C4-2B (cell line): ENCODE measurements around the gene ARRDC3.
"Not testable (repeated sequence)": the region's sequence is repeated elsewhere in the genome, so short reads cannot be mapped to it uniquely, and the experiment has no call there.

Source experiments
- H3K27ac ChIP-seq: fragments of 450-650 bp; 2 replicates; pipeline ENCODE4 v1.5.1; 2017
- CTCF ChIP-seq: fragments of 450-650 bp; conservative IDR thresholded peaks from 2 replicates; pipeline ENCODE4 v1.5.1; 2017; ENCODE audit warnings: mild to moderate bottlenecking
- ZFX ChIP-seq: fragments of 450-650 bp; IDR thresholded peaks from 2 replicates; pipeline ENCODE4 v1.6.1; 2017

Gene ARRDC3

GRCh38 chr5:91401175-91401574, 18.1 kb upstream of the ARRDC3 start:
- TF ChIP-seq CTCF (no peak), ZFX (no peak)
- no peak overlapping the region for H3K27ac ChIP-seq

GRCh38 chr5:91397791-91398190, 14.7 kb upstream of the ARRDC3 start:
- H3K27ac ChIP-seq = no peak overlapping the region
- no peak for TF ChIP-seq ZFX
- no peak for TF ChIP-seq CTCF

GRCh38 chr5:91390268-91390667, 7.2 kb upstream of the ARRDC3 start:
- TF ChIP-seq CTCF (no peak), ZFX (no peak)
- H3K27ac ChIP-seq = no peak overlapping the region

GRCh38 chr5:91389555-91389954, 6.4 kb upstream of the ARRDC3 start:
- not testable (repeated sequence) for H3K27ac ChIP-seq

- H3K27ac ChIP-seq = no peak overlapping the region
- no peak for TF ChIP-seq ZFX
- TF ChIP-seq CTCF = no peak
Observed at GRCh38 chr5:91388362-91388761, 5.2 kb upstream of the ARRDC3 start.

GRCh38 chr5:91386120-91386519, 3.0 kb upstream of the ARRDC3 start:
- H3K27ac ChIP-seq = no peak overlapping the region
- TF ChIP-seq ZFX (no peak), CTCF (no peak)

GRCh38 chr5:91385596-91385995, 2.5 kb upstream of the ARRDC3 start:
- H3K27ac ChIP-seq = not testable (repeated sequence)

GRCh38 chr5:91384671-91385430, 1.7 kb upstream of the ARRDC3 start:
- peak; percentile 98 for TF ChIP-seq CTCF
- TF ChIP-seq ZFX = no peak
- H3K27ac ChIP-seq = no peak overlapping the region
